ENCODE results near the gene PPT2. TPM values are rescaled to one million over a fixed set of nuclear protein-coding genes. Genes with fewer than 3 reads are reported as not detected.

The PPT2 gene, protein sequence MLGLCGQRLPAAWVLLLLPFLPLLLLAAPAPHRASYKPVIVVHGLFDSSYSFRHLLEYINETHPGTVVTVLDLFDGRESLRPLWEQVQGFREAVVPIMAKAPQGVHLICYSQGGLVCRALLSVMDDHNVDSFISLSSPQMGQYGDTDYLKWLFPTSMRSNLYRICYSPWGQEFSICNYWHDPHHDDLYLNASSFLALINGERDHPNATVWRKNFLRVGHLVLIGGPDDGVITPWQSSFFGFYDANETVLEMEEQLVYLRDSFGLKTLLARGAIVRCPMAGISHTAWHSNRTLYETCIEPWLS
- total RNA-seq (10 to 100 TPM; 20.7 to 75.1 TPM), polyA plus RNA-seq (ENCODE audit: insufficient read length in 2 of 2) (10 to 100 TPM; 33.1 to 47.2 TPM)
- long read RNA-seq, donor 1, partial matches to known transcripts = 0 of 7 reads
- long read RNA-seq, donor 1, other reads (novel, unspliced or antisense) = 0 of 7 reads
- long read RNA-seq, donor 2, partial matches to known transcripts = 0 of 1 reads
- long read RNA-seq, donor 2, other reads (novel, unspliced or antisense) = 0 of 1 reads
- long read RNA-seq, donor 3, partial matches to known transcripts = 0 of 4 reads
- long read RNA-seq, donor 3, other reads (novel, unspliced or antisense) = 0 of 4 reads
- long read RNA-seq, donor 4, partial matches to known transcripts = 5 of 9 reads
- long read RNA-seq, donor 4, other reads (novel, unspliced or antisense) = 0 of 9 reads

DNA sequence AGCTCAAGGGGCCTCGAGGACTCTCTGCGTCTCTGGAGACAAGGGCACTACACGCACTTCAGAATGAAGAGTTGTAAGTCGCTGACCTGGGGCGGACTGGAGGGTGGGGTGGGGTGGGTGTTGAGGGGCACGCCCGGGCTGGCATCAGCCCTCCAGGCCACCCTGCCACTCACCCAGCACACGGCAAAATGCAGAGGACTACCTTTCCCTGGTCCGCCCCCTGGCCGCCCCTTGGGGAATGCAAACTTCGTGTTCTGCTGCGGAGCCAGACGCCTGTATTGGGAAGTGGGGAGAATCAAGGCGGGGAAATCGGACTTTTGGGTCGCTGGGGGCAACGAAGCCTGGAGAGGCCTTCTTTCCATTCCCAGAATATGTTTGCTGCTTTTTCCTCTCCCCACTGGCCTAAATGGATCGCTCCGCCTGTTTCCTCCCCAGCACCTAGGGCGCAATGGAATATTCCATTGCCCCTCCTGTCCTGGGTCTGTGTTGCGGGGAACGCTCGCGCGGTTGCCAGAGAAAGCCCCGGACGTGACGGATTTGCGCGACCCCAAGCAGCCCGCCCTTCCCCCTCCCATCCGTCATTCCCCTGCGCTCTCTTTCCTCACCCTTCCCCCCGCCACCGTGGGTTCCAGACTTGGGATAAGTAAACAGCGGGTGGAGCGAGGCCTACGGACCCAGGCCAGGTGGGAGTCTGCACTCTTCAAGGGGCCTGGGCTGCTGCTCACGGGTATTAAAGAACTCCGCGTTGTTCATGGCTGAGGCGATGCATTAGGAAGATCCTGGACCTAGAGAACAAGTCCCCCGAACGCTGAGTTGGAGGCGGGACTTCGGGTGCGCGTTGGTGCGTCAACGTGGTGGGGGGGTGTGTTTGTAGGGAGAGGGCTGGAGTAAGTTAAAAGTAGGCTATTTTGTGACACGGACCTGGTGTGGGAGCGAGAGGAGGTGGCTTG, at the start of gene PPT2:
TSS of gene PPT2 (plus strand) at position 578 of the 950 bp plus-strand sequence. CDS start 454 bp downstream, outside the sequence.
- Histone ChIP-seq H3K4me3 (ENCODE audit: low read depth, low read length) (peak within 1 kb of the TSS; percentile 93), H3K27me3 (ENCODE audit: control insufficient read depth, insufficient read depth, low read length) (peaks cover 12% of the 10 kb centered on the region), H3K27ac (ENCODE audit: low read depth, low read length) (peak within 1 kb of the TSS; percentile 94), H3K9me3 (ENCODE audit: control insufficient read depth, insufficient read depth, low read length) (no peaks in the 10 kb centered on the region), H3K4me1 (ENCODE audit: control insufficient read depth, insufficient read depth, low read length) (peaks cover 56% of the 10 kb centered on the region), H3K36me3 (ENCODE audit: control insufficient read depth, insufficient read depth, low read length) (peaks cover 36% of the 10 kb centered on the region)
- WGBS (ENCODE audit: insufficient coverage) = 0% methylated on average over 38 of the region's 52 CpGs
- DNase-seq (ENCODE audit: low read depth in 4 of 6, low spot score in 6 of 6) = peak; percentile 89 to 98 (median 90)

DNA sequence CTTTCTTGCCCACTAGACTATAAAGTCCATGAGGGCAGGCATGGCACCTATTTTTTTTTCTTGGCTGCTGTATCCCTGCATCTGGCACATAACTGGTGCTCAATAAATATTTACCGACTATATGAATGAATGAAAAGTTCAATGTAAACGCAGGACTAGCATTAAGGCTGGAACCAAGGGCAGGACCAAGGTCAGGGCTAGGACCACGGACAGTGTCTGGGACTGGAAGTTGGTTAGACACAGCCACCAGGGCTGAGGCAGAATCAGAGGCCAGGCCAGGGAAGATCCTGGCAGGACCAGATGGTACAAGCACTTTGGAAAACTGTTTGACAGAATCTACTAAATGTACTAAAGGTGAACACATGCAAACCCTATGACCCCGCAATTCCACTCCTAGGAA, 48.5 kb upstream of the PPT2 start:
- H3K27ac ChIP-seq (ENCODE audit: low read depth, low read length) = no peak overlapping the region
- H3K36me3 ChIP-seq (ENCODE audit: control insufficient read depth, insufficient read depth, low read length) = no peaks in the 10 kb centered on the region
- WGBS (ENCODE audit: insufficient coverage) = 63% methylated on average over 2 of the region's 4 CpGs

DNA sequence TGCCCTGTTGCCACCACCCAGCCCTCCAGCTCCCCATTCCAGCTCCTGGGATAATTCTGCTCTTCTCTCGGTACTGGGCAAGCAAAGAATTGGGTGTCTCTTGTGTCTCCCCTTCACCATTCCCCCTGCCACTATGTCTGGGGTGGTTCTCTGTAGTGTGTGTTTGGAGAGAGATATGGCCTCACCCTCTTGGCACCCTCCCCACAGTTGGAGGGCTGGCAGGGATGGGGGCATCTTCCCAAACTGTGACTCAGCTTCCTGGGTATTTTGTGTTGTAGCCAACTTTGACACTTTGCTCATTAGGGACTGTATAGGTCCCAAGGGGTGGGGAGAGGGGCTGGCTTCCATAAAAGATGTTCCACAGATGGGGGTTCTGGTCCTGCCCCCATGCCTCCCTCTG, 46.5 kb upstream of the PPT2 start:
- Histone ChIP-seq H3K27ac (ENCODE audit: low read depth, low read length) (peak overlapping the region; percentile 80), H3K27me3 (ENCODE audit: control insufficient read depth, insufficient read depth, low read length) (peaks cover 26% of the 10 kb centered on the region), H3K4me3 (ENCODE audit: low read depth, low read length) (peak overlapping the region; percentile 7), H3K4me1 (ENCODE audit: control insufficient read depth, insufficient read depth, low read length) (peaks cover 26% of the 10 kb centered on the region), H3K36me3 (ENCODE audit: control insufficient read depth, insufficient read depth, low read length) (peaks cover 3% of the 10 kb centered on the region), H3K9me3 (ENCODE audit: control insufficient read depth, insufficient read depth, low read length) (no peaks in the 10 kb centered on the region)
- WGBS (ENCODE audit: insufficient coverage) = no CpG with 5 or more reads among the region's 1 CpG
- no peak for DNase-seq (ENCODE audit: low read depth in 4 of 6, low spot score in 6 of 6)

More for the DNA sequence above, 48.5 kb upstream of the PPT2 start:
- Histone ChIP-seq H3K4me3 (ENCODE audit: low read depth, low read length) (no peak overlapping the region), H3K4me1 (ENCODE audit: control insufficient read depth, insufficient read depth, low read length) (peaks cover 25% of the 10 kb centered on the region), H3K27me3 (ENCODE audit: control insufficient read depth, insufficient read depth, low read length) (peaks cover 26% of the 10 kb centered on the region), H3K9me3 (ENCODE audit: control insufficient read depth, insufficient read depth, low read length) (no peaks in the 10 kb centered on the region)
- no peak for DNase-seq (ENCODE audit: low read depth in 4 of 6, low spot score in 6 of 6)

DNA sequence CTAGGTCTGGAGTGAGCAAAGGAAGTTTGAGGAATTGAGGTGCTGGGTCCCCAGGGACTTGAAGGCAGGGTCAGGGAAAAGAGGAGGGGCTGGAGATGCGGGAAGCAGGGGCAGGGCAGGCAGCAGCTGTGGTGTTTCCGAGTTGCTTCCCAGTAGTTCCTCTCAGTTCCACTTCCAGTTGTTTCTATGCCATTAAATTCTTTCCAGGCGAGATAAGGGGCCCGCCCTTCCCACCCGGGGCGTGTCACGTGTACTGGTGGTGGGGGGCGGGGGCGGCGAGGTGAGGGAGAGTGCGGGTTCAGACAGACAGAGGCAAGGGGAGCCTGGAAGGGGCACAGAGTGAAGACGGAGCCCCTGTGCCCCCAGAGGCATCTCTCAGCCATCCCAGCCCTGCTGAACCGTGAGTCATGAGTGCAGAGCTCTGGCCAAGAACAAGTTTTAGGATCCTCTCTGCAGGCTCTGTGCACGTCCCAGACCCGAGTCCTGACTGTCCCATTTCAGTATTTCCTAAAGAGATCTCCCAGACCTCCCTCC, 45.8 kb upstream of the PPT2 start:
- Histone ChIP-seq H3K36me3 (ENCODE audit: control insufficient read depth, insufficient read depth, low read length) (peaks cover 6% of the 10 kb centered on the region), H3K27me3 (ENCODE audit: control insufficient read depth, insufficient read depth, low read length) (peaks cover 26% of the 10 kb centered on the region), H3K27ac (ENCODE audit: low read depth, low read length) (peak overlapping the region; percentile 80), H3K4me1 (ENCODE audit: control insufficient read depth, insufficient read depth, low read length) (peaks cover 30% of the 10 kb centered on the region), H3K9me3 (ENCODE audit: control insufficient read depth, insufficient read depth, low read length) (no peaks in the 10 kb centered on the region), H3K4me3 (ENCODE audit: low read depth, low read length) (peak overlapping the region; percentile 35)
- peak in 1 of 6 donors; percentile 64 for DNase-seq (ENCODE audit: low read depth in 4 of 6, low spot score in 6 of 6)
- WGBS (ENCODE audit: insufficient coverage) = 4% methylated on average over 11 of the region's 15 CpGs

DNA sequence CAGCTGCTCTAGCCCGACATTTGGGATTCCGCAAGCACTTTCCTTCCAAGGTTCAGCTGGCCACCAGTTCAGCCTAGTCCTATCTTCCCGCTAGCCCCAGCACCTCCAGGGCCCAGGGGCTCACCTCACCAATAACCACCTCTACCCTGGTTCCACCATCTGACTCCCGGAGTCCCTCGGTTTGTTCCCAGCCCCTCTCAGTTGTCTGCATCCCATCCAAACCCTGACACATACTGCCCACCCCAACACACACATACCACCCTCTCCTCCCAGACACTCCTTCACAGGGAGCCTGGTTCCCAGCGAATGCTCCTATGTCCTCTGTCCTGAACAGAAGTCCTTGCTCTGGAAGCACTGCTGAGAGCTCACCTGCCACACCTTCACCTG, 45.2 kb upstream of the PPT2 start:
- peaks cover 34% of the 10 kb centered on the region for H3K4me1 ChIP-seq (ENCODE audit: control insufficient read depth, insufficient read depth, low read length)
- 51% methylated on average over 6 of the region's 6 CpGs for WGBS (ENCODE audit: insufficient coverage)
- H3K36me3 ChIP-seq (ENCODE audit: control insufficient read depth, insufficient read depth, low read length) = peaks cover 9% of the 10 kb centered on the region
- DNase-seq (ENCODE audit: low read depth in 4 of 6, low spot score in 6 of 6) = no peak
- peak overlapping the region; percentile 35 for H3K4me3 ChIP-seq (ENCODE audit: low read depth, low read length)
- H3K9me3 ChIP-seq (ENCODE audit: control insufficient read depth, insufficient read depth, low read length) = no peaks in the 10 kb centered on the region
- peaks cover 26% of the 10 kb centered on the region for H3K27me3 ChIP-seq (ENCODE audit: control insufficient read depth, insufficient read depth, low read length)
- H3K27ac ChIP-seq (ENCODE audit: low read depth, low read length) = peak overlapping the region; percentile 80

DNA sequence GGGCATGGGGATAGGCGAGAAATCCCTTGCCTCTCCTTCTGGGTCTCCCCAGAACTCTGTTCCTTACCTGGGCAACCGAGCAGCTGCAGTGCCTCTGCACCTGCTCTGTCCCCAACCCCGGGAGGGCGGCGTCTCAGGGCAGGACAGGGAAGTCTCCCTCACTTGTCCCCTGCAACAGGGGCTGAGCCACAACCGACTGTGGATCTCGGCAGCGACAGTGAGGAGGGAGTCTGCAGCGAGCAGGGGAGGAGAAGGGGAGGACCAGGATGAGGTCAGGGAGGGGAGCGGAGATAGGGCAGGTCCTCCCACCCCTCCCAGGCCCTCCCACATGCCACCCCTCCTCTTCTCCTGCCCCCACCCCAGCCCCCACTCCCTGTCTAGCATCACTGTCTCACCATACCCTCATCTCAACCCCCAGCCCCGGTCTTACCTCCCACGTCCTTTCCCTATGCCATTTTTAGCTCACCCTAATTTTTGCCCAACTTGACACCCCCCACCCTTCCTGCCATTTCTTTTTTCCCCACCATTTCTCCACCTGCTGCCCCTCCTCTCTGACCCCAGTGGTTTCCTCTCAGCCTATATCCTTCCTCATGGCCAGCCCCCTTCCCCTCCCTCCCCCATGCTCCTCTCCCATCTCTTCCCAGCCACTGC, 44.7 kb upstream of the PPT2 start, which contains the start of gene TNXB:
TSS of gene TNXB (minus strand) at position 225 of the 651 bp plus-strand sequence. CDS start 11,140 bp downstream, outside the sequence.
- Histone ChIP-seq H3K27ac (ENCODE audit: low read depth, low read length) (peak within 1 kb of the TSS; percentile 80), H3K9me3 (ENCODE audit: control insufficient read depth, insufficient read depth, low read length) (no peaks in the 10 kb centered on the region), H3K36me3 (ENCODE audit: control insufficient read depth, insufficient read depth, low read length) (peaks cover 11% of the 10 kb centered on the region), H3K27me3 (ENCODE audit: control insufficient read depth, insufficient read depth, low read length) (peaks cover 26% of the 10 kb centered on the region), H3K4me1 (ENCODE audit: control insufficient read depth, insufficient read depth, low read length) (peaks cover 38% of the 10 kb centered on the region), H3K4me3 (ENCODE audit: low read depth, low read length) (peak within 1 kb of the TSS; percentile 35)
- 22% methylated on average over 10 of the region's 12 CpGs for WGBS (ENCODE audit: insufficient coverage)
- DNase-seq (ENCODE audit: low read depth in 4 of 6, low spot score in 6 of 6) = peak in 1 of 6 donors; percentile 20

DNA sequence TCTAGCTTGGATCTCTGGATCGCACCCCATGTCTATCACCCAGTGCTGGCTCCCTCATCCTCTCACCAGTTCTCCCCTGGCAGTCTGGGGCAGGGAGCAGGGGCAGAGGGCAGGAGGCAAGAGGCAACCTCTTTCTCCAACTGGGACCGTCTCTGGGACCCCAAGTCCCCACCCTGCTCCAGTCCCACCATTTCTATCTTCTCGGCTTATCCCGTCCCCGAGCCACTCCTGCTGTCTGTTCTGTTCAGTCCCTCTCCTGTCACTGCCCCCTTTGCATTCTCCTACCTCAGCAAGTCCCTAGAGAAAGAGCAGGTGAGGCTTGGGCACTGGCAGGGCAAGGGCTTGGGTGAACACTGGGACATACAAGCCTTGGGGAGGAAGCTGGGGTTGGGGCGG, 44.2 kb upstream of the PPT2 start:
- Histone ChIP-seq H3K27me3 (ENCODE audit: control insufficient read depth, insufficient read depth, low read length) (peaks cover 26% of the 10 kb centered on the region), H3K36me3 (ENCODE audit: control insufficient read depth, insufficient read depth, low read length) (peaks cover 15% of the 10 kb centered on the region), H3K4me3 (ENCODE audit: low read depth, low read length) (no peak overlapping the region), H3K9me3 (ENCODE audit: control insufficient read depth, insufficient read depth, low read length) (no peaks in the 10 kb centered on the region), H3K27ac (ENCODE audit: low read depth, low read length) (peak overlapping the region; percentile 62), H3K4me1 (ENCODE audit: control insufficient read depth, insufficient read depth, low read length) (peaks cover 40% of the 10 kb centered on the region)
- WGBS (ENCODE audit: insufficient coverage) = 46% methylated on average over 6 of the region's 6 CpGs
- peak in 1 of 6 donors; percentile 14 for DNase-seq (ENCODE audit: low read depth in 4 of 6, low spot score in 6 of 6)

DNA sequence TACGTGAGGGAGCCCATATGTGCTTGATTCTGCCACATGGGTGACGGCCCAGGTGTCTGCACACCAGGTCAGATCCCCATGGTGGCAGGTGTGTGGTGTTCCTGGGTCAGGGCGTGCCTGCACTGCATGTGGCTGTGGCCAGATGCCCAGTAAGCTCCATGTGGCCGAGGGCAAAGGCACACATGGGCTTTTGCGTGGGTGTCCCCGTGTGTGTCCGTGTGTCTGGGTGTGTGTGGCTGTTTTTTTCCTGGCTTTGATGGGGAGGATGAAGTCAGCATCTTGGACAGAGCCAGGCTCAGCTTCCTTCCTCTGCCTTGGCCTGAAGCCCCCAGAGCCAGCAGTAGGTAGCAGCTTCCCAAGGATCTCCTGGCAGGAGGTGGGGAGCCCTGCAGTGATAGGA, 43.3 kb upstream of the PPT2 start:
- no peak for DNase-seq (ENCODE audit: low read depth in 4 of 6, low spot score in 6 of 6)
- WGBS (ENCODE audit: insufficient coverage) = 78% methylated on average over 4 of the region's 7 CpGs
- H3K36me3 ChIP-seq (ENCODE audit: control insufficient read depth, insufficient read depth, low read length) = peaks cover 21% of the 10 kb centered on the region
- no peak overlapping the region for H3K4me3 ChIP-seq (ENCODE audit: low read depth, low read length)
- H3K27ac ChIP-seq (ENCODE audit: low read depth, low read length) = peak overlapping the region; percentile 54
- peaks cover 26% of the 10 kb centered on the region for H3K27me3 ChIP-seq (ENCODE audit: control insufficient read depth, insufficient read depth, low read length)
- peaks cover 40% of the 10 kb centered on the region for H3K4me1 ChIP-seq (ENCODE audit: control insufficient read depth, insufficient read depth, low read length)
- no peaks in the 10 kb centered on the region for H3K9me3 ChIP-seq (ENCODE audit: control insufficient read depth, insufficient read depth, low read length)

All from spinal cord (tissue), 10 donors.